Measurements from ENCODE around the gene ANO2.
A peak's percentile ranks its signal among the peaks of the same experiment; 100 is the strongest.

Gene ANO2

DNA sequence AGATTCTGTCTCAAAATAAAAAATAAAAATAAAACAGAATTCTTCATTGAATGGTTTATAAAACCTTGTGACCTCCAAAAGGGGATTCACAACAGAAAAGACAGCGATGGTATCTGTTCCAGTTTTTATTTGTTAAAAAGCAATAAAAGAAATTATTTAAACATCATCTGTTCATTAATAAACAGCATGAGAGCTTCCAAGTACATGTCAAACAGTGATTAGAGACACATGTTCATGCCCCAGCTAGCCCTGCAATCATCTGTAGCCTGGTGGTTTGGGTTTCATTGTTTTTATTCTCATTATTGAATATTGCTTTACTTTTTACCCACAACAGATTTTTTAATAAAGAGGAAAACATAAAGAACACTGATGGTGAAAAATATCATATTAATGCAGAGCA lies 173.3 kb downstream of the ANO2 start:
- no peak for DNase-seq

DNA sequence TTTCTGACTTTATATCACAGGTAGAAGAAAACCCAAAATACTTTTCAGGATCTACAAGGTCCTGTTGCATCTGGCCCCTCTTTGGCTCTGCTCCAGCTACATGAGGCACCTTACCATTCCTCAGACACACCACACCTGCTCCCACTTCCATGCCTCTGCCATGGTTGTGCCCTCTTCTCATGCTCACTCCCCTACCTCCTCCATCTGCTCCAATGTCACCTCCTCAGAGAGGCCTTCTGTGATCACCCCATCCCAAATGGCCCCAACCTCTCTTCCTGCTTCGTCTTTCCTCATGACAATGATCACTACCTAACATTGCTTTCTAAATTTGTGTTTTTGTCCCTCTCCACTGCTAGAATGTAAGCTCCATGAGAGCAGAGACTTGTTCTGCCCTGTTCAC lies 174.3 kb downstream of the ANO2 start:
- no peak for DNase-seq

DNA sequence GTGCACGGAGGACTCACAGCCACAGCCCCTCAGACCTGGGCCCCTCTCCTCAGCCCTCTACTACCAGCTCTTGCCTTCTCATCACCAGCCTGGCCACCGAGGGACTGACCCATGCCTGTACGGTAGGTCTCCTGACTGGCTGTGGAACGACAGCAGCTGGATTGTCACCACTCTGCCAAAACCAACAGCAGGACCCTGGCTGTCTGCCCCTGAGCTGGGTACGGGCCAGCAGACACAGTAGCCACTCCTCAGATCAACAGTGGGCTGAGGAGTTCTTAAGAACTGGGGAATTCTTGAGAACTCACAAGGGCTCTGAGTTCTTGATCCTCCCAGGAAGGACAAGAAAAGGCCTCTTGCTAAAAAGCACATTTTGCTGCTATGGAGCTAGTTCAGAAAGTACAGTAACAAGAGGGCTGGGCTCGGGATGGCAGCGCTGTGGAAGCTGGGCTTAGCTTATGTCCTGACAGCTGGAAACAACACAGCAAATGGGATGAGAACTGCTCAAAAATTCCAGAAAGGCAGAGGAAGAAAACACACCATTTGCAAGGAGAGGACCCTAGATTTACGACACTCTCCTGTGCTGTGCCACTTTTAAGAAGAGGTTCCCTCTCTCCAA lies 176.4 kb downstream of the ANO2 start:
- DNase-seq = peak; percentile 83

DNA sequence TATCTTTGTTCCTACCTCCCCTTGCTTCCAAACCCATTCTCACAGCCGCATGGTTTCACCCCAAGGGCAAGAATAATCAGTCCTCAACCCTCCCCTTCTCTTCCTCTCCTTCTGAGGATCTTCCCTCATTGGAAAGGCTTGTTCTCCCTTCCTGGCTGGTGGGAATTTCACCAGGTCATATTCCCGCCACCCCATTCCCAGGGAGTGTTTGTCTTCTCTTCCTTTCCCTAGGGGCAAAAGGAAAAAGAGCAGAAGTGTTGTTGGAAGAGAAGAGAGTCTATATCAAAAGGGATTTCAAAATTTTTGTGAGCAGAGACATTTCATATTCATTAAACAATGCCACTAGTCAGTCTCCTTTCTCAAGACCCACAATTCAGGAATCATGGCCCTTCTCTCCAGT lies 176.9 kb downstream of the ANO2 start:
- no peak for DNase-seq

DNA sequence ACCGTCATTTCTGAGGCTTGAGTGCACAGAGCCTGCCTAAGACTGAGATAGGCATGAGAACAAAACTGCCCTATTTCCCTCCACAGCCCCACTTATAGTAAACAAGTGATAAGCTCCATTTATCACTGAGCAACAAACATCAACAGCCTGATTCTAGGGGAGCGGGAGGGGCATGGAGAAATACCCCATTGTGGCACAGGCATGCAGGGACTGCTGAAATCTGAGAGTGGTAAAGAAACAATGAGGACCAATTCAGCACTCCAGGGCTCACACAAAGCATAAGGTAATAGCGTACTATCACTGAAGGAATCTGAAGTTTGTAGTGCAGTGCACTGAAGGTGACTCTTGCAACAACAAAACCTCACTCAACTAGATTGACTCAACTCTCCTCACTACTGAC lies 186.7 kb downstream of the ANO2 start:
- DNase-seq = no peak

DNA sequence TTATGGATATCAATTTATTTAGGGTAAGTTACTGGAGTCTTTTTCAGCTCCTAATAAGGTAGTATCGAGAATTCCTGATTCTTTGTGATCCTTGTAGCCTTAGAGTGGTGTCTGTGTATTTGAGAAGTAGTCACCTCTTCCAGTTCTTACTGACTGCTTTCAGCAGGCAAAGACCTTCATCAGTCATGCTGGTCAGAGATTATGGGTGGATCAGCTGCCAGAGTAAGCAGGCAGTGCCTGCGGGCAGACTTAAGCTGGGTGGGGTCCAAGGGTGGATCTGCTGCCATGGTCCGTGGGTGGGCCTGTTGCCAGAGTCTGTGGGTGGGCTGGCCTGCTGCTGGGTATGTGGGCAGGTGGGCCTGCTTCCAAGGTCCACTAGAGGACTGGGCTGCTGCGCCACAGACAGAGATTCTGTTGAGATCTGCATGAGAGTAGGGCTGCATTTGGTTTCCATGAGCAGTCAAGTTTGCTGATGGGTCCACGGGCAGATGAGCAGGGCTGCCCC lies 188.7 kb downstream of the ANO2 start:
- DNase-seq = no peak

DNA sequence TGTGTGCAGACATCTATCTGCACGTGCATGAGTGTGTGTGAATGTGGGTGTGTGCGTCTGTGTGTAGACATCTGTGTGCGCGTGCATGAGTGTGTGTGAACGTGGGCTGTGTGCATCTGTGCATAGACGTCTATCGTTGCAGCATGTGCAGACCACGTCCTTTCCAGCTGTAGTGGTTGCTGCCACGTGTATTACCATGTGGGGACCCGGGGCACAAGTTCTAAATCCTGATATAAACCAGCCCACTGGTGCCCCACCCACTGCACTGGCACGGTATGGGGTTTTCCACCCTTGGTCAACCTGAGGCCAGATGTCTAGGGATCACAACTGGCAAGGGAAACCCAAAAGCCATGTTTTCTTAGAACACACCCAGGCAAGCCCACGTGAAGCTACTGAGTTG lies 197.0 kb downstream of the ANO2 start:
- DNase-seq = no peak

DNA sequence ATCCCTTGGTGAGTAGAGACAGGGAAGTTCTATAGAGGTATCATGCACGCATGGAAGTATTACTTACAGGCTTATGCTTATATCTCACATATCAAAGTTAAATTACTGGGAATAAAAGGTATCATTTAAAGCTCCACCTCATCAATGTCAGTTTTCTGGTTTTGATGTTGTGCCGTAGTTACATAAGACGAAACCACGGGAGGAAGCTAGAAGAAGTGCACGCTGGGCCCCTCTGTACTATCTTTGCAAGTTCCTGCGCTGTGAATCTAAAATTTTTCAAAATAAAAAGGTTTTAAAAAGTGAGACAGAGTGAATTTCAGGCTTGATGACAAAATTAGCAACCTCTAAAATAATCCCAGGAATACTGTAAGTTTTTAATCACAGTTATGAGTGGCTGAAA lies 198.1 kb downstream of the ANO2 start:
- DNase-seq = no peak

DNA sequence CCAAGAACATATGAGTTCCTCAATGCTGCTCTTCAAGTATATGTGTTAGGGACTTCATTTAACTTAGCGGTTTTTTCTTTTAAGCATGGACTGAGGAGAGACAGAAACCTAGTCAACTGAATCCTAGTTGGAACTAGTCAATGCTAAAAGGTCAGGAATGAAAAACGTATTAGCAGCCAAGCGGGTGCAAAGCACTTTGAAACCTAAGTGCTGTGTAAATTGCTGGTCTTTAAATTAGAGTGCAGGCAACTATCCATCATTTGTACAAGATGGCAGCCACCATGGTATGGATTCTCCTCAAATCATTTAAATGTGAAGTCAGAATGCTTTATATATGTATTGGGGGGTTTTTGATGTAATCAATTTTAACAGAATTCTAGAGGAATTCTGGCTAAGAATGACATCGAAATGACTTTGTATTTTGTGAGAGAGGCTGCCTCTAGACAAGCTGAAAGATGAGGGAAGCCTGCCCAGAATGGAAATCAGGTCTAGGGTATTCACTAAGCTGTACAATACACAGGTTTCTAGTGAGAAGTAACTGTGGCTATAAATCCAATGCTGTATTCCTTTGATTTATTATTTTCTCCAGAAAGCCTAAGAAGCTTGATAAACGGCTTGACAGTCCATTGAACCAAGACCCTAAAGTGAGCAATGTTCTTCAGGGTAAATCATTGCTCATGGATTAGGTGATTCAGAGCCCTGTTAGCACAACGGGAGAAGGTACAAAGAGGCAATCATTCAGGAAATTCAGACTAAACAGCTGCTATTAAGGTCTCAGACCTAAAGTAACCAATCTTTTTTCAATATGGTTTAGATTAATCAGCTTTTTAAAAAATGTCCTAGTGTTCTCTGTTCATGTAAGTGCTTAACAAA lies 198.8 kb downstream of the ANO2 start:
- no peak for DNase-seq

DNA sequence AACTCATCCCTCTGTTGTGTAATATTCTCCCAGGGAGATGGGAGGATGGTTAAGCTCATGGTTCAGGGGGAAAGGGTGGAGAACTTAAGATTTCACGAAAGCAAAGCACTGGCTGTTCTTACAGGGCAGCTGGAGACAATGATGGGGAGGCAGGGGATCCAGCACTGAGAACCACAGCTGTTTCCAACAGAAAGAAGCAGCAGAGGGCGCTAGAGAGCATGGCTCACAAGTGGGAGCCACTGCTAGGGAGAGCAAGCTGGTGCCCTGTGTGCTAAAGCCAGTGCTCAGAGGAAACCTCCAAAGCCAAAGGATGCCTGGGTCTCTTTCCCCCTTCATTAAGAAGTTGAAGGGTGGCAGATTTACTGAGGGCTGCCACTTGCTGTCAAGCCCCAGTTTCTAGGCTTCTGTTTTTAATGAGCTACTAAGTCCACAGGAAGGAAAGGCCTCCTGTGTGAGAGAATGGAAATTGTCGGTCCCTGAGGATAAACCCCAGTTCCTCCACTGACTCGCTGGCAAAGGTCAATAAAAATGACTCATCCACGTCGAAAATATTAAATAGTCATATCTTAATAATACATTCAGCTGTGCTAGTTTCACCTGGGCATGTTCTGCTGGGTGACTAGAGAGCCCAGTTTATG lies 199.7 kb downstream of the ANO2 start:
- DNase-seq = peak; percentile 77

DNA sequence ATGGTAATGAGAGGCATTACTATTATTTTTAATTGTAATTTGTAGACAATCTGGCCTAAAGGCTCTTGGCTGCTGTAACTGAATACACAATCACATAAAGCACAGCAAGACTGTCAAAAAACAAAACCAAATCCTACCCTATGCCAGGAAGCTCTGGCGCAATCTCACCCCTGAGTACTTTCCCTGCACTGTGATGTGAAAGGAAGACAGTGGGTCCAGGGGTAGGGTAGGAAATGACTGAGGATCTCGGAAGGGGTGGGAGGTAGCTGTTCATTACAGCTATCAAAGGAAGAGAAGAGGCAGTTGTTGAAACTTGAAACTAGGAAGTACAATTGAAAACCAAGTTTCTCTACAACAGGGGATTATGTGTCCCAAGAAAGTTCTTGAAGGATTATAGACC lies 202.8 kb downstream of the ANO2 start:
- no peak for DNase-seq

DNA sequence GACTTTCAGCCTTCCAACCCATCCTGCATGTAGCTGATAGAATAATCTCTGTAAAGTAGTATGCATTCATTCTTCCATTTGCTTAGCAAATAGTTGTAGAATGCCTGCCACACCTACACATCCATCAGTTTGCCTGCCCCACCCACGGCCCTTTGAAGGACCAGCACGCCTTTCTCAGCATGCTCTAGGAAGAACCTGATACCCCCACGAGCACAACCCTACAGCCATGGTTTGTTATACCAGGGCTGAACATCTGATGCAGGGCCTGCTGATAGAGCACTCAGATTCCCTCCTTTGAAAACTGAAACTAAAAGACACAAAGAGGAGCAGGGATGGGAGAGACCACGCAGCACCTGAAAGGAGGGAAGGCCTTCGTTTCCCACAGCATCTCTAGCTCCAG lies 205.1 kb downstream of the ANO2 start:
- no peak for DNase-seq

DNA sequence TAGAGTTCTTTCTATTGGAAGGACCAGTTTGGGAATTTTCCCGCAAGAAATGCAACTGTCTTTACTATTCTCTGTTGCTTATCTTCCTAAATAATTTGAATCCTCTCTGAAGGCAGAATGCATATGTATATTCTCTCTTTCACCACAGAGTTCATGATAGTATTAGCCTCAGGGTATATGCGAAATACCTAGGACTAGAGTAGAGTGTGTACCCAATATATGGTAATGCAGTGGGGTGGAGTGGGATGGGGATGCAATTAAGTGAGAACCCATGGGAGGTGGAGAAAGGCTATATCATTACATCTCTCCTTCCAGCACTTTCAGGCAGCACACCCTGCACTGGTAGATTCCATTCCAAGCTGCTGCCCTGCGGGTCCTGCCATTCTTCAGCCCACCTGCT lies 207.3 kb downstream of the ANO2 start:
- DNase-seq = no peak

DNA sequence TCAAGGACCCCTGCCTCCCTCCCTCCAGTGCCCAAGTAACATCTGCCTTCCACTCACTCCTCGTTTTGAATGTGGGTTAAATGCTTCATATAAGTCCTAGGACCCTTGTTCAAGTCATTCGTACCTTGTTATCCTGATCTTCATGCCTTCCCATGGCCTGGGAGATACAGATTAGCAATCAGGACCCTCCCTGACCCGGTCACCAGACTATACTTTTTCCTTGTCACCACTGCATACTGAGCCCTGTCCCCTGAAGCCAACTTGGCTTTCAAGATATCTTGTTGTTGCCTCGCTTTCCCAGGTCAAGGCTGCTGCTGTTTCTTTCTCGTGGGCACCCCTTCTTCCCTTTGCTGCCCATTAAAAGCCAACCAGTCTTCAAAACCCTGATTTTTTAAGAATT lies 208.5 kb downstream of the ANO2 start:
- DNase-seq = no peak

DNA sequence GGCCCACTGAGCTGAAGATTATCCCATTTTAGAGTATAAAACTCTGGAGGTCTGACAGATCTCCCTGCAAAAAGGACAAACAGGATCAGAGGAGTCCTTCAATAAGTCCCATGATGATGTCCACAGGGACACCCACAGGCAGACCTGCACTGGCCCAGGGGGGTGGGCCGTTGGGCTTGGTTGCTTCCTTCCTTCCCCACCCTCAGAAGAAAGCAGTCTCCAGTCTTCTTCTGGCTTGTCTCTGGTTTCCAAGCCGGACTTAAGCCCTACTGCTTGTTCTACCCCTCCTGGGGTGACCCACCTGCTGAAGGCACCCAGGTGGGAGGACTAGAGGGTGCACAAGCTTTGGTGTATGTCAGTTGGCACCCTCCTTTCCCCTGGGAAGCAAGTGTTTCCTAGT lies 209.0 kb downstream of the ANO2 start:
- no peak for DNase-seq

DNA sequence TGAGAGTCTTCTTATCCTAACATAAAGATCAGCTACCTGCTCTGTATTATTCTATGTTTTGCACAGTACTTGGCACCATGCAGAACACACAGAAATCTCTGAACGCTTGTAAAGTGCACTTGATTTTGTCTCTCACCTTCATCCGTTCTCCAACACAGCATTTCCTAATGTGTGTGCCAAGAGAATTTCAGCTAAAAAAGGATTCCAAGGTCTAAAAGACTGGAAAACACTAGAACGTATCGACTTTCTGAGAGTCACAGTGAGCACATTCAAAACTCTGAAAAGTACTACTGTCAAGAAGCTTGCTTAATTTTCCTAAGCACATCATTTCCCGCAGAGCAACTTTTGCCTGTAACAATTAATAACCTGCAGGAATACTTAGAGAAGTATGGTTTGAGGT lies 211.1 kb downstream of the ANO2 start:
- DNase-seq = no peak

DNA sequence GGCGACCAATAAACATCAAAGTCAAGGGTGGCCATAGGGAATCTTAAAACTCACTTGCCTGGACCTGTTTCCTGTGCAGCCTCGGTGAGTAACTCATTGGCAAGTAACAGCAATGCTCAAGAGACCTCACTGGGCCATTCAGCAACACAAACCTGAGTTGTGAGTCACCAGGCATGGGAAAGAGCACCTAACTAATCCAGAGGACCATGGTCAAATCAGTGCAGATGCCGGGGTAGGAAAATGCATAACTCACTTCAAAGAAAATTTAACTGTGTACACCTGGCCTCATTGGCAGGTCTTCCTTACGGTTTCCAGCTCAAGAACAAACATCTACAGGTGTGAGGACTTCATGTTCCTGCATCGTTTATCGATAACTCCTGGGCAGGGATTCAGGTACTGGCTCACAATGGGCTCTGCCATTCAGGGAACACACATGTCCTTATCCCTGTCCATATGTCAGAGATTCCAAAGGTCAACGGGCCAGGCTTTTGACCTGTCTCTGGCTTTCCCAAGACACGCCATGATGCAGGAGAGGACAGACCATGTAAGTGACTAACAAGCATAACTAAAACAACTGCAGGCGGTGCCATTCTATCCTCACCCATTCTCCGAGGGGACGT lies 211.8 kb downstream of the ANO2 start:
- DNase-seq = no peak

DNA sequence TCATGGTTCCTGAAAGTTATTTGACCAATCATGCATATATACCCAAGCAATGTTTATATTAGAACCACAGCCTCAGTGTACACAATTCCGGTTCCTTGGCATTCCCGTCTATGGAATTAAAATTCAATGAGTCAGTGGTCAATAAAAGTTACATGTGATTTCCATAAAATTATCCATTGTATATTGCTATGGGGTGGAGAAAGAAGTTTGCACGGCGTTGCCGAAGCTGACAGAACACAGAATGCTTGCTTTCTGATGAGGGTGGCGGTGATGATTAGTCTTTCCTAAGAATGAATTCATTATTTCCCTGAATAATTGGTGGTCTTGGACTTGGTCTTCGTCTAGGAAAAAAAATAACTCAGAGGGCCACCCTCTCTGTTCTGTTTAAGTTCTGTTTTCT lies 214.1 kb downstream of the ANO2 start:
- DNase-seq = no peak

DNA sequence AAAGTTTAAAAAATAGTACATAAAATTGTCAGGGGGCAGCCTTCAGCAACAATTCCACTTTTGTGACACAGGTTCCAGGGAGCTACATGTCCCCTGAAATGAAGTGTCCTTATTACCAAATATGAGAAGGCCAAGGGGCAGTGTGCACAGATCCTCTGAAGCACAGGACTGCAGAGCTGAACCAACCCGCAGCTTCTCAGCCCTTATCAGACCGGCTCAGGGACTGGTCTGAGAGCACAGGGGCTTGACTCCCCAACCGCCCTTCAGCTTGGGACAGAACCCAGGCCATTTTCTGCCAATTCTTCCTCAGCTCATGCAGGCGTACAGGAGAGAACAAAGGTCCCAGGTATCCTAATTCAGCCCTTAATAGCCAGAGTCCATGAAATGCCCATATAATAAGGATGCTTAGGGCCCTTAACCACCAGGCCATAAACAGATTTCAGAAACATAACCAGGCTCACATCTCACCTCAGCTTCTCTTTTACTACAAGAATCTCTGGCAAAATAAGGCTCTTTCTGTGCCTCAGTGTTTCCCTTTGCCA lies 221.3 kb downstream of the ANO2 start:
- DNase-seq = no peak

DNA sequence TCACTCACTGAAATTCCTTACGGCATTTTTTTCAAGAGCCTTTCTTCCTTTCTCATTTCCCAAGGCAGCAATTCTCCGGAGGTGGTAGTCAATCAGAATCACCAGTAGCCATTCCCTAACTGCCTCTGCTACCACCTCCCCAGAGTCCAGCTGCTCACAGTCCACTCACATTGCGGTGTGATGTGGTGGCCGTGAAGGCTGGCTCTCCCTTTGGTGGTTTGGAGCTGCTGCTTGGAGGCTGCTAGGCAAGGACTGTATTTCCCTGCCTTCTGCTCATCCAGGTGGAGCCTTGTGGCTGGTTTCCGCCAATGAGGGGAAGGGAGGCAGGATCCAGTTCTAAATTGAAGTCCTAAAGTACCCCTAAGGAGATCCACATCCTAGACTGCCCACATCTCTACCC lies 222.0 kb downstream of the ANO2 start:
- no peak for DNase-seq

DNA sequence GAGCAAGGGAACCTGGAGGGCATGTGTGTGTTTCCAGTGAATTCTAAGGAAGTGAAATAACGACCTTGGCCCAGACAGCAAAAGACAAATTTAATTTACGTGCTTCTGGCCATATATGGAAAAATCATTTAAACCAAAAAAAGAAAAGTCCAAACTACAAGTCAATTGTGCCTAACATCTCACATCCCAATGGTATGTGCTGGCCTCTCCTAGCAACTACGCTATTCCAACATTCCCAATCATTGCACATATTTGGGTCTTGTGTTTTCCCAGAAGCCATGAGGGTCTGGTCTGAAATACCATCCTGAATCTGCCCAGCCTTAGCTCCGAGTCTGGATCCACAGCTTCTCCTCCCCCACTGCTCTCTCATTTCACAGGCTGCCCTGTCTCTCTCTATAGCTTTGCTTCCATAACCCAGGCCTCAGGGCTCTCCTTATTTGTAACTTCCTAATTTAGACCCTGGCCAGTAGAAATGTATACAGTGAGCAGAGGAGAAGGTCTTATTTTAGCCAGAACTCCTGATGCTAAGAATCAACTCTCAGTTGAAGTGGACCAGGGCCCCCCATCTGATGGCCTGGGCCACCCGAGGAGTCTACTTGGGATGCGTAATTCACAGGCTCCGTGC lies 224.6 kb downstream of the ANO2 start:
- DNase-seq = no peak

DNA sequence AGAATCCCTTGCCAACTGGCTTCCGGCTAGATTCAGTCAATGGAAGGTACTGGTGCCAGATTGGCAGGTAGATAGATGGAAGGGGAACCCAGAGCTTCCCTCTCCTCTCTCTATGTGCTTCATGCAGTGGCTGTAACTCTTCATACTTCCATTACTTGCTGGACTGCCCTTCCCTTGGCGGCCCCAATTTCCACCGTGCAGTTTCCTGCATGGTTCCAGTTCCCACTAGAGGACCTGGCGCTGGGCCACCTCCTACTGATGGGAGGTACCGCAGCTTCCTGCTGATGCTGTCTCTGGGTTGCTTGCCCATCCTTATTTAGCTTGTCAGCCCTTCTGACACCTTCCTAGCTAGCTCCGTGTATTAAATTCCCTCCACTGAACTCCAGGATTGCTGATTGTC lies 226.4 kb downstream of the ANO2 start:
- peak; percentile 46 for DNase-seq

DNA sequence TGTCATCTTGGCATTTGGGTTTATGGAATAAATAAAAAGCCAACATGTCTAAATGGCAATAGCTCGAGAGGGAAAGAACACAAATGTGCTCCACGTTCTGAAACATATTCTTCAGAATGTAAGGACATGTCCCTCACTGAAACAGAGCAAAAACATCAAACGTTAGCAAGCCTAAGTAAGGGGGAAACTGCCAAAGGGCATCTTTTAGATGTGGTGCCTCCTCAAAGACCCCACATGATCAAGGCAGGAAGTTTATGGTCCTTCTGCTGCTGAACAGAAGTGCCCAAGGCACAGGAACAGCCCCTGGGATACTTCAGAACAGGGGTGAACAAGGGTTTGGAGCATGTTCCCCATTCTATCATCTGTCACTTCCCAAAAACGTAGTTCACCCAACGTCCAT lies 227.0 kb downstream of the ANO2 start:
- no peak for DNase-seq
